ENCODE measurements around the gene OTP. TPM values are rescaled to one million over a fixed set of nuclear protein-coding genes. Genes with fewer than 3 reads are reported as not detected.

OTP gene
- polyA plus RNA-seq, result not detected

DNA sequence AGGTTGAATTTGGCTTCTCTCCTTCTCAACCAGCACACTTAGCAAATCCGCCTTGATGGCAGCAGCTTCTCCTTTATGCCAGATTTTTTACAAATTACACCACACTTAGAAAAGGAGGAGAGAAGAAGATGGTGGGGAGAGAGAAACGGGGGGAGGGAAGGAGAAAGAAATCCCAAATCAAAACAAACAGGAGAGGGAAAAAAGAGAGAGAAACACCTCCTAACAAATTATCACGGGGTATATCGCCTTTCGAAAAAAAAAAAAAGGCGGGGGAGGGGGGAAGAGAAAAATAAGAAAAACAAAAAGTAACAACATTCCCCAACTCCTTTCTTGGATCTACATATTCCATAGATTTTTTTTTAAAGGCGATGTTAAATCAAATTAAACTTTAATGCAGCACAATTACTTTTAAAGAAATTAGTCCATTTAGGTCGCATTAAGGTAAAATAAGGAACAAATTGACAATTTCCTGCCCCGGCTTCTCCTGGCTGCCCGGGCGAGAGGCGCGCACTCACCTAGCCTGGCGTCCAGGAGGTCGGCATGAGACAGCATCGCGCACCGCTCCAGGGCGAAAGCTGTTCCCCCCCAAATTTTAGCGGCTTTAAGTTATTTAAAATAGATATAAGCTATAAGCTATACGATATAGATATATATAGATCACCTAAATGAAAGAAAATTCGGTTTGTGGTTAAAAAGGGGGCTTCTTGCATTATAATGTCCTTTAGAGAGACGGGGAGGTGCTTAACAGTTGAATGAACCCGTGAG, at the start of gene OTP:
Gene OTP, minus strand, starts transcription at position 716 of the 765 bp plus-strand sequence. Its CDS starts 164 bp downstream, at position 552.
- peaks cover 51% of the 10 kb centered on the region for H3K27me3 Mint-ChIP-seq
- peak within 1 kb of the TSS in 3 of 4 donors; percentile 16 to 77 (median 33) for H3K4me3 Mint-ChIP-seq
- H3K9me3 Mint-ChIP-seq, result peaks cover 0 to 16% (median 4%) of the 10 kb centered on the region in 3 donors
- H3K36me3 Mint-ChIP-seq, result peaks cover 7% of the 10 kb centered on the region
- peak within 1 kb of the TSS; percentile 84 to 96 (median 91) for H3K27ac Mint-ChIP-seq
- H3K4me1 Mint-ChIP-seq, result peaks cover 2 to 26% (median 4%) of the 10 kb centered on the region in 3 donors

DNA sequence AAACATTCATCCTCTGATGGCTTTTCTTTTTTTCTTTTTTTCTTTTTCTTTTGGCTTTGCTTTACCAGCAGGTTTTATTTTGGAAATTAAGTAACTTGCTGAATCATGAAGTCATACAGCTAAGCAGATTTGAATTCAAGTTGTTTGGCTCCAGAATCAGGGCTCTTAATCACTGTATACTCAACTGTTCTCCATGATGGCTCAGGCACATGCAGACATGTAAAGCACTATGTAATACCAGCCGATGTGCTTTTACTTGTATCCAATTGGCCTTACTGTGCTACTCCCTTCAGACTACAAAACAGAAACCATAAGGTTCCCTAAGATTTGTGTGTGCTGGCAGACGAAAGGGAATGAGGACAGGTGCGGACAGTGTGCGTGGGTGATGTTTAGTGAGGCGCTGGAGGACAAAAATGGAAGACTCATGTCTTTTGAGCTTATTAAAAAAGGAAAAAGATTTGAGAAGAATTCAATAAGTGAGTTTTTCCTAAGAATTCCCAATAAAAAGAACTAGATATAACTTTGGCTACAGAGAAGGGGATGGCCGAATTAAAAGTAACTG, 44.7 kb upstream of the OTP start:
- H3K4me3 Mint-ChIP-seq, result no peak overlapping the region
- no peak overlapping the region for H3K27ac Mint-ChIP-seq
- H3K9me3 Mint-ChIP-seq, result no peaks in the 10 kb centered on the region
- peaks cover under 1% of the 10 kb centered on the region for H3K36me3 Mint-ChIP-seq
- H3K4me1 Mint-ChIP-seq, result peaks cover 0 to 2% (median 0%) of the 10 kb centered on the region in 3 donors
- H3K27me3 Mint-ChIP-seq, result no peaks in the 10 kb centered on the region

DNA sequence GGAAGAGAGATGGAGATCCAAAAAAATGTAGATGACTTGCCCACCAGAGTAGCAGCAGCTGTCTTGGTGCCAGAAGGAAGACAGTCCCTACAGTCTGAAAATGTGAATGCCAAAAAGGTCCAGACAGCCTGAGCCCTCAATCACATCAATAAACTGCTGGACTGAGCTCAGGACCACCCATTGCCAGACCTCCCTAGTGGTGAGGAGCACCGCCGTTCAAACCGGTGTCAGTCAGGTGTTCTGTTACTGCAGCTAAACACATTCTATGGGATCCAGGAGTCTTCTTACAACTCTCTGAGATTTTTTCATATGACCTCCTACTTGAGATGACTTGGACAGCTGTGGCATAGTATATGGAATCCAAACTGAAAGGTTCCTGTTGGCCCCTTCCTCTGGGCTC, 32.0 kb upstream of the OTP start:
- Mint-ChIP-seq H3K27me3 (no peaks in the 10 kb centered on the region), H3K9me3 (peaks cover 3 to 6% (median 5%) of the 10 kb centered on the region in 3 donors), H3K4me3 (no peak overlapping the region), H3K27ac (no peak overlapping the region), H3K36me3 (no peaks in the 10 kb centered on the region), H3K4me1 (no peaks in the 10 kb centered on the region)

DNA sequence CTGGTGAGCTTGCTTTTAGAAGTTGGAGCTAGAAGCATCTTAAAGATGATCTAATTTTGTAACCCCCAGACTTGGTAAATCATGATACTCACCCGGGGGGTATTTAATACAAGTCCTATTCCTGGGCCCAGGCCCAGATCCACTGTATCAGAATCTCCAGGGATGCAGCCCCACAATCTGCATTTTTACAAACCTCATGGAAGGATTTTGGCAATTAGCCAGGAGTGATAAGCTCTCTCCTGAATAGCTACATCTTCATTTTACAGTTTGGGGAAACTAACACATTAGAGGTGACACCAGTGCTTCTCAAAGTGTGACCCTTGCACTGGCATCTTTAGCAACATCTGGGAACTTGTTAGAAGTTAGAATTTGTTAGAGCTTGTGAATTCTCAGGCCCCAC, 31.2 kb upstream of the OTP start:
- Mint-ChIP-seq H3K27ac (no peak overlapping the region), H3K4me1 (no peaks in the 10 kb centered on the region), H3K4me3 (no peak overlapping the region), H3K27me3 (no peaks in the 10 kb centered on the region), H3K9me3 (peaks cover 0 to 4% (median 0%) of the 10 kb centered on the region in 3 donors), H3K36me3 (no peaks in the 10 kb centered on the region)

DNA sequence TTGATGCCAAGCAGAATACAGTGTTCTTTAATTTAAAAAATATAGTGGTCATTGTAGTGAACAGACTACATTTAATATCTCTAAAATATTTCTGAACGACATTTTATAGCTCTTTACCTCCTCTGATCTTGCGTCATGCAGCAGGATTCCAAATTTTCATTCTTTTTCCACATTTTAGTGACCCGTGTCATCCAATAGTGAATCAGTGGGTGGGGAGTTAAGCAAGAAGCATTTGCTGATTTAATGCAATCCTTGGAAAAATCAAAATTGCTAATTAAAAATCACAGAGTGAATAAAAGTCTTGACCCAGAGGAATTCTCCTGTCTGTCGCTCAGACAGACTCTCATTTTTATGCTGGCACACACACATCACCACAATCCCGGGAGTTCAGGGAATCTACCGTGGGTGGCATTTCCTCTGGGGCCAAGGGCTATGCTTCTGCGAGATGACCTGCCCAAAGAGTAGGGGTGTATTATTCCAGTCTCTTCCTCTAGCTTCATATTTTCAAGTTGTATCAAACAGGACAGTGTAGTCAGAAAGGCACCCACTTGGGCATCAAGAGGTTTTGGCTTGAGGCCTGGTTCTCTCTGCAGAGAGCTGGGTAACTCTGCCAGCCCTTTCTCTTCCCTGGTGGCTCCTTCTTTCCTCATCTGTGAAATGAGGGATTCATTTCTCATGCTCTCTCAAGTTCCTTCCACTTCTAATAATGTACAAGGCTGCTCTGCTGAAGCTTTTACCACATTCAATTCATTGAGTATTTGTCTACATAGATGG, 24.8 kb upstream of the OTP start:
- Mint-ChIP-seq H3K4me3 (no peak overlapping the region), H3K4me1 (no peaks in the 10 kb centered on the region), H3K9me3 (no peaks in the 10 kb centered on the region), H3K27ac (no peak overlapping the region), H3K36me3 (no peaks in the 10 kb centered on the region), H3K27me3 (no peaks in the 10 kb centered on the region)

DNA sequence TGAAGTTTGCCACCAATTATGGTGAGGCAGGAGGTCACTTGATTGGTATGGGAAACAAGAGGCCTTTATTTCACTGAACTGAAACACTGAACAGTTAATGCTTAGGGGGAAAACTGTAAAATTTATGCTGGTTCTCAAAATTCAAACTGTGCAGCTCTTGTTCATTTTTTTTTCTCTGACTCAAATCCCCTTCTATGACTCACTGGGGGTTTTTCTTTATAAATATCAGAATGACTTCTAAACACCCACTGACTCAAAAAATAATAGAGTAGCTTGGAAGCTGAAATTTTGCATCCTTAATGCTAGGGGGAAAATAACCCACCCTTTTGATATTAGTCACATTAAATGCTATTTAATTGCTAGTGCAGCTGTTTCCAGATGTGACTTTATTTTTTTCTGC, 24.1 kb upstream of the OTP start:
- no peak overlapping the region for H3K27ac Mint-ChIP-seq
- H3K4me1 Mint-ChIP-seq, result no peaks in the 10 kb centered on the region
- H3K4me3 Mint-ChIP-seq, result no peak overlapping the region
- H3K36me3 Mint-ChIP-seq, result no peaks in the 10 kb centered on the region
- no peaks in the 10 kb centered on the region for H3K9me3 Mint-ChIP-seq
- H3K27me3 Mint-ChIP-seq, result no peaks in the 10 kb centered on the region

DNA sequence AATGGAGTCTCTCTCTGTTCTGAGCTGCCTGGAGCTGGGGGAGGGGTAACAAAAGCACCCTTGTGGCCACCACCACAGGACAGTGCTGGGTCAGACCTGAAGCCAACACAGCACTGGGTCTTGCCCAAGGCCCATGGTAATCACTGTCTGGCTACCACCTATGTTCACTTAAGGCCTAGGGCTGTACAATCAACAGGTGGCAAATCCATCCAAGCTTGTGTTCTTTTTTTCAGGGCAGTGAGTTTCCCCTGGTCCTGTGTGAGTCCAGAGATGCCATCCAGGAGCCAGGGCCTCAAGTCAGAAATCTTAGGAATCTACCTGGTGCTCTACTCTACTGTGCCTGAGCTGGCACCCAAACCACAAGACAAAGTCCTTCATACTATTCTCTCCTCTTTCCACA, 20.1 kb upstream of the OTP start:
- Mint-ChIP-seq H3K4me3 (no peak overlapping the region), H3K4me1 (no peaks in the 10 kb centered on the region), H3K36me3 (no peaks in the 10 kb centered on the region), H3K27ac (no peak overlapping the region), H3K27me3 (no peaks in the 10 kb centered on the region), H3K9me3 (peaks cover 0 to 1% (median 0%) of the 10 kb centered on the region in 3 donors)

DNA sequence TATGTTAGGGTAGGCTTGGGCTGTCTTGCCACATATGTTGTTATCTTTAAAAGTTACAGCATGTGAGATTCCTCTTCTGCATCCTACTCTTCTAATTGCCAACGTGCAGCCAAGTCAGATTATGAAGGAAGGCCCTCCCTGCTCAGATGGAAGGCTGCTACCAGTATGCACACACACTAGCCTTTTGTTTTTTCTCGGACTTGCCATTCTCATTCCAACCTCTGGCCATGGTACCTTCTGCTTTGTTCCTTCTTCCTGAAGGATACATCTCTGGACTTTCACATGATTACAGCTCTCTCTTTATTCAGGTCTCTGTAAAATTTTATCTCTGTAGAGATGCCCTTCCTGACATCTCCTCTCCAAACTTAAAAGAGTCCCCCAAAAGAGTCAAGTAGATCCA, 12.8 kb upstream of the OTP start:
- Mint-ChIP-seq H3K27ac (no peak overlapping the region), H3K4me3 (no peak overlapping the region), H3K4me1 (no peaks in the 10 kb centered on the region), H3K9me3 (peaks cover 0 to 2% (median 1%) of the 10 kb centered on the region in 3 donors), H3K36me3 (no peaks in the 10 kb centered on the region), H3K27me3 (peaks cover 9% of the 10 kb centered on the region)

DNA sequence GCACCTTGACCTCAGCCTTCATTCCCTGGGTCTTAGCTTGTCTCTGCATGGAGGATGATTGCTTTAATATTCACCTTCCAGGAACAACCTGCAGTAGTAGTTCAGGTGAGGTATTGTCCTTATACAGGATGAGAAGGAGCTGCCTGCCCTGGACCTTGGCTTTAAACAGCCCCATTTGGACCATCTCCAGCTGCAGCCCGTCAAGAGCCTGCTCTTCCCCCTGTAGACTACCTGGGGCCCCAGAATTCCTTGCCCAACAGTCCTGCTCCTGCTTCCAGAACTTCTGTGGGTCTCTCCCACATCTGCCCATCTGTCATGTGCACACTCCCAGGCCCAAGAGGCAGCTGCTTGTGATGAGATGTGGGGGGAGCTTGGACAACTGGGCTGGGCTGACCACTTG, 12.2 kb upstream of the OTP start:
- no peak overlapping the region for H3K27ac Mint-ChIP-seq
- H3K36me3 Mint-ChIP-seq, result no peaks in the 10 kb centered on the region
- no peaks in the 10 kb centered on the region for H3K4me1 Mint-ChIP-seq
- peaks cover 0 to 2% (median 1%) of the 10 kb centered on the region in 3 donors for H3K9me3 Mint-ChIP-seq
- no peak overlapping the region for H3K4me3 Mint-ChIP-seq
- peaks cover 14% of the 10 kb centered on the region for H3K27me3 Mint-ChIP-seq

DNA sequence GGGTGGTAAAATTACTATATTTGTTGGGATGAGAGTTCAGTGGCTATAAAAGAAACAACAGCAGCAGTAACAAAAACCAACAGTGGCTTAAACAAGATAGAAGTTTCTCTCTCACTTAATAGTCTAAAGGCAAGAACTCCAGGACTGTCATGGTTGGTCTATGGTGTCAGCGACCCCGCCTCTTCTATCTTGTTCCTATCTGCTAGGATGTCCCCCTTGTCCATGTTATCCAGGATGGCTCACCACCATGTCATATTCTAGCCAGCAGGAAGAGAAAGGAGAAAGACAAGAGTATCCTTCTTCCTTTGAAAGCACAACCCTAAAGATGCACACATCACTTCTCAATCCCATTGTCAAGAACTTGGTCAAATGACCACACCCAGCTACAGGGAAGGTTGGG, 11.3 kb upstream of the OTP start:
- Mint-ChIP-seq H3K27me3 (peaks cover 16% of the 10 kb centered on the region), H3K4me1 (peaks cover 0 to 4% (median 2%) of the 10 kb centered on the region in 3 donors), H3K9me3 (peaks cover 0 to 2% (median 1%) of the 10 kb centered on the region in 3 donors), H3K36me3 (no peaks in the 10 kb centered on the region), H3K27ac (no peak overlapping the region), H3K4me3 (no peak overlapping the region)

DNA sequence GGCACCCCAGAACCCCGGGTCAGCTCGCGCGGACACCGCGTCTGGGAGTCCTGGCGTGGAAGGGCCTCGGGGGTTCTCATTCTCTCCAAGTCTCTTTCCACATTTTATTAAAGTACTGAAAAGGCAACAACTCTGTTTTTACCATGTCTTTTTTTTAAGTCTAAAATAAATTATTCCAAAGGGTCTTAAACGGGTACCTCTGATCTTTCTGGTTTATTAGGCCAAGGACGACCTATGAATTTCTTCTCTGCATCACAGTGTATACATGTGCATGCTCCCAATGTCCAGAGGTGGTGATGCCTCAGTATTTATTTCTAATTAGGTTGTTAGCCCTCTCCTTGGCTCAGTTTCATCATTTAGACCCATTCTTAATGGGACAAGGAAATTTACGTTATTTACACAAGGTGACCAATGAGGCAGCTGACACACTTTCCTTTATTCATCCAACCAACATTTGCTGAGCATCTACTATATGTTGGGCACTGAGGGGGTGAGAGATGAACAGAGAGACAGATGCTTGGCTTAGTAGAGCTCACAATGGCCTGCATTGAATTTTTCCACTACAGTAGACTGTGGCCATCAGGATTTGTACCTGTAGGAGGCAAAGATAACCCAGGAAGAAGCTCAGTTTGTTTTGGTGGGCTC, 7.6 kb upstream of the OTP start:
- Mint-ChIP-seq H3K4me1 (peaks cover 7 to 12% (median 10%) of the 10 kb centered on the region in 3 donors), H3K9me3 (peaks cover 0 to 5% (median 2%) of the 10 kb centered on the region in 3 donors), H3K4me3 (peak overlapping the region in 3 of 4 donors; percentile 35 to 54 (median 45)), H3K27ac (peak overlapping the region; percentile 12 to 56 (median 31)), H3K27me3 (peaks cover 45% of the 10 kb centered on the region), H3K36me3 (peaks cover 3% of the 10 kb centered on the region)

DNA sequence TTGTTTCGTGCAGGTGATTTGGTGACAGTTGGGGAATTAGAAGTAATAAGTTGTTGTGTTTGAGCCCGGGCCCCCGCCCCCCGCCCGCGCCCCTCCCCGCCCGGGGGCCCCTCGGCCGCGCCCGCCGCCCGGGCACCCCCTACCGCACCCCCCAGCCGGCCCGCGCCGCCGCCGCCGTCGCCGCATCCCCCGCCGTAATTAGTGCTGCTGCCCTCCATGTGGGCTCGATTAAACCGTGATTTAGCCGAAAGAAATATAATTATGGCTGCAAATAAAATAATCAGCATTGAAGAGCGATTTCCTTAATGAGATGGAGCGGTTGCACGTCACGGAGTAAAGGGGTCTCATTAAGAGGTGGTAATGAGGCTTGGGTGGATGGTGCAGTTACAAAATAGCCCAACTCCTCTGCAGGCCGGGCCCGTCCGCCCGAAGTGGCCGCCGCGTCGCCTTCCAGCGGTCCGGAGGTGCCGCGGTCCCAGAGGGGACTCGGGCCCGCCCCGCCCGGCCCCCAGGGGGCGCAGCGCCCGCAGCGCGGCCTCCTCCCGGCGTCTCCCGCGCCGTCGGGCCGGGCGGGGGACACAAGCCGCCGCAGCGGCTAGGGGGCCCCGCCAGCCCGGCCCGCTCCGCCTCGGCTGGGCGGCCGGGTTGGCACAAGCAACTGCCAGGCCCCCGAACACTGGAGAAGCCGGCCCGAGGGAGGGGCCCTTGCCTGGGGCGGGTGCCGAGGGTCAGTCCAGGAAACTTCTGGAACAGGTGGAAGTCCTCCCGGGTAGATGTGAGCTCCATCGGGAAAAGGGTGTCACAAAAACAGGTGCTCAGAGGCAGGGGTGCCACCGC, 6.9 kb upstream of the OTP start:
- H3K4me3 Mint-ChIP-seq, result peak overlapping the region; percentile 39 to 88 (median 68)
- peak overlapping the region; percentile 80 to 97 (median 91) for H3K27ac Mint-ChIP-seq
- peaks cover 5% of the 10 kb centered on the region for H3K36me3 Mint-ChIP-seq
- peaks cover 52% of the 10 kb centered on the region for H3K27me3 Mint-ChIP-seq
- H3K9me3 Mint-ChIP-seq, result peaks cover 0 to 7% (median 2%) of the 10 kb centered on the region in 3 donors
- peaks cover 12 to 14% (median 12%) of the 10 kb centered on the region in 3 donors for H3K4me1 Mint-ChIP-seq

DNA sequence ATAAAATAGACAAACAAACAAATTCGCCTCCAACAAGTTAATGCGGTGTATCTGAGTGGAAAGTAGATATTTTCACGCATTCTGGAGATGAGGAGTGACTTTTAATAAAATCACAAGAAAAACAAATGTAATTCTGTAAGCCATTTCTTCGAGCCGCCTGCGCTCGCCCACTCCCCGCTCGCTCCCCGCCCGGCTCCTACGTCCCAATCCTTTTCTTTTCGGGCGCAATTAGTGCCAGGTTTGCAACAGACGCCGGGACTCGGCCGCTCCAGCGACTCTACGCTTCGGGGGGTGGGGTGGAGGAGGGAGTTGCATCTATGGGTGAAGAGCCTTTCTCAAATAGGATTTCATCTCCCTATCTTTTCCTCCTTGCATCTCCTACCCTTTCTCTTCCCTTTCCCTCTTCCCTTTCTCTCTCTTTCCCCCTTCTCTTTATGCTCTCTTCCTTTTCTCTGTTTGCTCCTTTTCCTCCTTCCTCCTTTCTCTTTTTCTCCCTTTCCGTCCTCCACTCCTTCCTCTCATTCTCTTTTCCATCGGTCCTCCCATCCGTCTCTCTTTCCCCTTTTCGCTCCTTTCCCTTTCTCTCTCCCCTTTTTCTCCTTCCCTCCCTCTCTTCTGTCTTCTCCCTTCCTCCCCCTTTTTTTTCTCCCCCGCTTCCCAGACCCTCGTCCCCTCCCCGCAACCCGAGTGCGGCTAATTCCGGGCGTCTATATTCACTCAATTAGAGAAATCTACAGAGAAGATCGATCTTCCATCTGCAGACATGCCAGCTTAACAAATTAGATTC, 6.1 kb upstream of the OTP start:
- Mint-ChIP-seq H3K4me1 (peaks cover 12 to 19% (median 12%) of the 10 kb centered on the region in 3 donors), H3K9me3 (peaks cover 0 to 7% (median 2%) of the 10 kb centered on the region in 3 donors), H3K27me3 (peaks cover 59% of the 10 kb centered on the region), H3K36me3 (peaks cover 7% of the 10 kb centered on the region), H3K4me3 (peak overlapping the region in 3 of 4 donors; percentile 60 to 88 (median 77)), H3K27ac (peak overlapping the region; percentile 91 to 97 (median 92))
